CD14-positive monocyte (primary cell): Measurements from ENCODE around the gene ASPHD2. TPM values are rescaled to one million over a fixed set of nuclear protein-coding genes. Genes with fewer than 3 reads are reported as not detected.

Experiments used
- DNase-seq, 3 donors: peaks; one replicate each; pipeline ENCODE4 v3.0.0-alpha.2; 2011 to 2022
- H2AFZ ChIP-seq: 2 replicates; pipeline ENCODE4 v1.6.0; 2012; ENCODE audit warnings: mild to moderate bottlenecking, low read depth, low read length, inconsistent platforms; ENCODE audit not compliant: insufficient read depth, poor library complexity, severe bottlenecking
- H3K27ac ChIP-seq, 2 donors: 1 replicate in 1 of 2; 2 replicates in 1 of 2; pipeline ENCODE4 v1.5.1; 2012 to 2013; ENCODE audit warnings: low read length in 2 of 2, control low read depth in 1 of 2, inconsistent platforms in 1 of 2, low read depth in 1 of 2, mild to moderate bottlenecking in 1 of 2
- H3K27me3 ChIP-seq, 2 donors: one replicate each; pipeline versions ENCODE4 v1.6.0 to v1.6.1; 2011 to 2013; ENCODE audit warnings: low read length in 2 of 2; ENCODE audit not compliant: control insufficient read depth in 2 of 2, insufficient read depth in 2 of 2
- H3K36me3 ChIP-seq, 2 donors: replicated peaks in 1 of 2; 1 replicate in 1 of 2; 2 replicates in 1 of 2; pipeline versions ENCODE4 v1.5.1 to v1.6.1; 2012 to 2013; ENCODE audit warnings: low read length in 2 of 2, control low read depth in 1 of 2, inconsistent platforms in 1 of 2, mild to moderate bottlenecking in 1 of 2; ENCODE audit not compliant: insufficient read depth in 2 of 2, control insufficient read depth in 1 of 2
- H3K4me1 ChIP-seq, 2 donors: 1 replicate in 1 of 2; 2 replicates in 1 of 2; pipeline versions ENCODE4 v1.5.1 to v1.6.1; 2012 to 2013; ENCODE audit warnings: low read length in 2 of 2, control low read depth in 1 of 2, inconsistent platforms in 1 of 2, mild to moderate bottlenecking in 1 of 2, moderate library complexity in 1 of 2; ENCODE audit not compliant: insufficient read depth in 2 of 2, control insufficient read depth in 1 of 2
- H3K4me2 ChIP-seq: replicated peaks from 2 replicates; pipeline ENCODE3; 2012; ENCODE audit warnings: low read length, moderate library complexity, mild to moderate bottlenecking; ENCODE audit not compliant: poor library complexity, severe bottlenecking; ENCODE audit errors: extremely low read depth
- H3K4me3 ChIP-seq, 3 experiments: fragments of 200-600 bp in 1 of 3; sonication (generic) in 1 of 3; replicated peaks in 1 of 3; 1 replicate in 2 of 3; 2 replicates in 1 of 3; pipeline ENCODE4 v1.5.1; 2011 to 2013; ENCODE audit warnings: low read length in 3 of 3, mild to moderate bottlenecking in 3 of 3, control low read depth in 2 of 3, low read depth in 2 of 3, inconsistent platforms in 1 of 3, moderate library complexity in 1 of 3
- H3K79me2 ChIP-seq: 2 replicates; pipeline ENCODE4 v1.6.0; 2012; ENCODE audit warnings: mild to moderate bottlenecking, control low read depth, inconsistent platforms, low read length, moderate library complexity; ENCODE audit not compliant: insufficient read depth
- H3K9ac ChIP-seq: 2 replicates; pipeline ENCODE4 v1.6.0; 2017; ENCODE audit warnings: low read length, mild to moderate bottlenecking; ENCODE audit not compliant: insufficient read depth, poor library complexity, severe bottlenecking
- H3K9me3 ChIP-seq, 2 donors: replicated peaks in 1 of 2; 1 replicate in 1 of 2; 2 replicates in 1 of 2; pipeline versions ENCODE4 v1.5.1 to v1.6.1; 2012 to 2013; ENCODE audit warnings: low read length in 2 of 2, control low read depth in 1 of 2; ENCODE audit not compliant: control insufficient read depth in 1 of 2, insufficient read depth in 1 of 2
- H4K20me1 ChIP-seq: 2 replicates; pipeline ENCODE4 v1.6.0; 2012; ENCODE audit warnings: mild to moderate bottlenecking, low read length, control low read depth, moderate library complexity; ENCODE audit not compliant: insufficient read depth
- H3K27ac Mint-ChIP-seq, 7 donors: one replicate each; pipeline ENCODE4 v1.8.0; 2020; ENCODE audit warnings: mild to moderate bottlenecking in 7 of 7, mixed read lengths in 7 of 7, moderate library complexity in 6 of 7, inconsistent platforms in 2 of 7
- H3K27me3 Mint-ChIP-seq, 3 donors: one replicate each; pipeline ENCODE4 v1.8.0; 2021 to 2022; ENCODE audit warnings: low read depth in 3 of 3, mild to moderate bottlenecking in 3 of 3, mixed read lengths in 3 of 3, moderate library complexity in 3 of 3, inconsistent platforms in 1 of 3
- H3K36me3 Mint-ChIP-seq, 2 donors: one replicate each; pipeline ENCODE4 v1.8.0; 2020; ENCODE audit warnings: mixed read lengths in 2 of 2, inconsistent platforms in 1 of 2, mild to moderate bottlenecking in 1 of 2
- H3K4me1 Mint-ChIP-seq: one replicate; pipeline ENCODE4 v1.8.0; 2020; ENCODE audit warnings: mild to moderate bottlenecking, mixed read lengths
- H3K4me3 Mint-ChIP-seq, 2 donors: one replicate each; pipeline ENCODE4 v1.8.0; 2020; ENCODE audit warnings: mild to moderate bottlenecking in 2 of 2, mixed read lengths in 2 of 2, moderate library complexity in 1 of 2
- H3K9me3 Mint-ChIP-seq, 7 donors: one replicate each; pipeline ENCODE4 v1.8.0; 2020 to 2022; ENCODE audit warnings: mixed read lengths in 7 of 7, mild to moderate bottlenecking in 6 of 7, moderate library complexity in 6 of 7, inconsistent platforms in 2 of 7
- WGBS: methylation state at CpG from one replicate; pipeline ENCODE4 v1.1.5; 2013; ENCODE audit warnings: missing lambda C conversion rate; ENCODE audit not compliant: insufficient coverage; 5-methylcytosine and 5-hydroxymethylcytosine counted together
- intact Hi-C, 2 donors: fragments of 100-400 bp; cut with micrococcal nuclease; formaldehyde crosslinking; loops; one replicate each; pipeline versions ENCODE4 v1.15.0 to v1.15.1; 2023
- polyA plus RNA-seq, 3 donors: library from polyadenylated mRNA; depleted of rRNA in 1 of 3; unstranded in 2 of 3; stranded (reverse) in 1 of 3; fragments of 300-500 nt in 2 of 3; fragments of >200 nt in 1 of 3; fragmentation: Illumina TruSeq in 2 of 3; gene quantifications; 1 replicate in 2 of 3; 2 replicates in 1 of 3; pipeline ENCODE4 v1.2.3, GENCODE V29; 2012 to 2021
- TF ChIP-seq, protein P1 (sequence below): fragments of 200-600 bp; IDR thresholded peaks from one replicate; pipeline ENCODE4 v1.8.0; 2022; ENCODE audit warnings: antibody characterized with exemption, mild to moderate bottlenecking

ASPHD2 gene
- polyA plus RNA-seq, 3 donors = 2.6 to 6.2 (median 4.1) TPM

DNA sequence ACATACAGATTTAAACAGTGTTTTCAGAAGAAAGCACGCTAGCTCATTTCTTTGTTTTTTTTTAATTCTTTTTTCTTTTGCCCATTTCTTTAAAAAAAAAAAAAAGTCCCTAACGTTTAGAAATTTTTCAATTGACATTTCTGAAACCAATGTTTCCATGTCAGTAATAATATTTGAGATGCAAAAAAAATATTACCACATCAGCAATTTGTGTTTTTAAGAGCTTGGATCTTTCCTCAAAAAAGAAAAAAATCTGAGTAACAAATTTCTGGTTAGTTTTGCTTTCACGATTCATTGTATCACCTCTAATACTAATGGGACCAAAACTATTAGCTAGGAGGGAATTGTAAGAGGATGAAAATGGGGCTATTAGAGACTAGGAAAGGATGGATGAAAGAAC is 39.9 kb upstream of the ASPHD2 start:
- H3K27ac Mint-ChIP-seq = no peak overlapping the region
- H3K27me3 ChIP-seq = no peaks in the 10 kb centered on the region
- TF ChIP-seq, protein P1, sequence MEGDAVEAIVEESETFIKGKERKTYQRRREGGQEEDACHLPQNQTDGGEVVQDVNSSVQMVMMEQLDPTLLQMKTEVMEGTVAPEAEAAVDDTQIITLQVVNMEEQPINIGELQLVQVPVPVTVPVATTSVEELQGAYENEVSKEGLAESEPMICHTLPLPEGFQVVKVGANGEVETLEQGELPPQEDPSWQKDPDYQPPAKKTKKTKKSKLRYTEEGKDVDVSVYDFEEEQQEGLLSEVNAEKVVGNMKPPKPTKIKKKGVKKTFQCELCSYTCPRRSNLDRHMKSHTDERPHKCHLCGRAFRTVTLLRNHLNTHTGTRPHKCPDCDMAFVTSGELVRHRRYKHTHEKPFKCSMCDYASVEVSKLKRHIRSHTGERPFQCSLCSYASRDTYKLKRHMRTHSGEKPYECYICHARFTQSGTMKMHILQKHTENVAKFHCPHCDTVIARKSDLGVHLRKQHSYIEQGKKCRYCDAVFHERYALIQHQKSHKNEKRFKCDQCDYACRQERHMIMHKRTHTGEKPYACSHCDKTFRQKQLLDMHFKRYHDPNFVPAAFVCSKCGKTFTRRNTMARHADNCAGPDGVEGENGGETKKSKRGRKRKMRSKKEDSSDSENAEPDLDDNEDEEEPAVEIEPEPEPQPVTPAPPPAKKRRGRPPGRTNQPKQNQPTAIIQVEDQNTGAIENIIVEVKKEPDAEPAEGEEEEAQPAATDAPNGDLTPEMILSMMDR = no peak
- no peaks in the 10 kb centered on the region for H3K79me2 ChIP-seq
- H3K36me3 Mint-ChIP-seq = no peaks in the 10 kb centered on the region
- no peak overlapping the region for H2AFZ ChIP-seq
- no peaks in the 10 kb centered on the region for H3K4me1 ChIP-seq
- H3K9me3 ChIP-seq = no peaks in the 10 kb centered on the region
- no peak overlapping the region for H3K9ac ChIP-seq
- no CpG with 5 or more reads among the region's 3 CpGs for WGBS
- DNase-seq = no peak
- intact Hi-C loops = no loop called here
- peaks cover 0 to 9% (median 2%) of the 10 kb centered on the region in 3 donors for H3K27me3 Mint-ChIP-seq
- no peak overlapping the region for H3K4me3 Mint-ChIP-seq
- no peaks in the 10 kb centered on the region for H3K4me1 Mint-ChIP-seq
- no peaks in the 10 kb centered on the region for H3K9me3 Mint-ChIP-seq
- H3K4me2 ChIP-seq = no peak overlapping the region
- no peaks in the 10 kb centered on the region for H3K36me3 ChIP-seq
- H3K4me3 ChIP-seq = no peak overlapping the region
- H4K20me1 ChIP-seq = no peaks in the 10 kb centered on the region
- H3K27ac ChIP-seq = no peak overlapping the region

DNA sequence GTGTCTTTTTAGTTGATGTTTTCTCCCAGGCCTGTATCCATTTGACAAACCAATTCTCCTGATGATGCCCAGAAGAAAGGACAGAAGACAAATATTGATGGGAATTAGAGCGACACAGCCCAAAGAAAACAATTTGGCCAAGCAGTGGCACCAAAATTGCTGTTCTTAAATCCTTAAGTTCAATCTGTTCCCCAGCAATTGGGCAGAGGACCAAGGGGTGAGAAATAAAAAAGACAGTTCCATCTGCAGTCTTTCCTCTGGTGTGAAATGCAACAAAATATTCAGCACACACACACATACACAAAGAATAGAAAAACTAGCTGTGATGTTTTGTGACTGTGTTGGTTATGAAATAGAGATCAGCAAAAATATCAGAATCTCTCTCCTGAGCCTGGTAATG is 38.0 kb upstream of the ASPHD2 start:
- H3K36me3 Mint-ChIP-seq = no peaks in the 10 kb centered on the region
- Histone ChIP-seq H3K27me3 (no peaks in the 10 kb centered on the region), H3K4me1 (no peaks in the 10 kb centered on the region), H2AFZ (no peak overlapping the region), H4K20me1 (no peaks in the 10 kb centered on the region), H3K9me3 (no peaks in the 10 kb centered on the region), H3K79me2 (no peaks in the 10 kb centered on the region), H3K4me2 (no peak overlapping the region), H3K4me3 (no peak overlapping the region), H3K9ac (no peak overlapping the region), H3K27ac (no peak overlapping the region), H3K36me3 (no peaks in the 10 kb centered on the region)
- H3K27me3 Mint-ChIP-seq = peaks cover 0 to 9% (median 2%) of the 10 kb centered on the region in 3 donors
- H3K4me3 Mint-ChIP-seq = no peak overlapping the region
- WGBS = no CpG with 5 or more reads among the region's 1 CpG
- TF ChIP-seq, protein P1 = no peak
- no peak overlapping the region for H3K27ac Mint-ChIP-seq
- H3K9me3 Mint-ChIP-seq = no peaks in the 10 kb centered on the region
- no peak for DNase-seq
- no peaks in the 10 kb centered on the region for H3K4me1 Mint-ChIP-seq
- intact Hi-C loops = loop anchor here in 1 of 2 donors (10.0 kb wide), 1 partner anchor 264 kb away; the partner anchor contains the start of gene MIAT
